HG02759 (cell line): ENCODE data around the gene LIM2.

ENCODE experiments used
- ATAC-seq: cut with Tn5 transposase; IDR thresholded peaks from one replicate; pipeline ENCODE4 v1.9.1; 2021; ENCODE audit warnings: mild to moderate bottlenecking, moderate library complexity; ENCODE audit not compliant: unreplicated experiment

LIM2 gene

DNA sequence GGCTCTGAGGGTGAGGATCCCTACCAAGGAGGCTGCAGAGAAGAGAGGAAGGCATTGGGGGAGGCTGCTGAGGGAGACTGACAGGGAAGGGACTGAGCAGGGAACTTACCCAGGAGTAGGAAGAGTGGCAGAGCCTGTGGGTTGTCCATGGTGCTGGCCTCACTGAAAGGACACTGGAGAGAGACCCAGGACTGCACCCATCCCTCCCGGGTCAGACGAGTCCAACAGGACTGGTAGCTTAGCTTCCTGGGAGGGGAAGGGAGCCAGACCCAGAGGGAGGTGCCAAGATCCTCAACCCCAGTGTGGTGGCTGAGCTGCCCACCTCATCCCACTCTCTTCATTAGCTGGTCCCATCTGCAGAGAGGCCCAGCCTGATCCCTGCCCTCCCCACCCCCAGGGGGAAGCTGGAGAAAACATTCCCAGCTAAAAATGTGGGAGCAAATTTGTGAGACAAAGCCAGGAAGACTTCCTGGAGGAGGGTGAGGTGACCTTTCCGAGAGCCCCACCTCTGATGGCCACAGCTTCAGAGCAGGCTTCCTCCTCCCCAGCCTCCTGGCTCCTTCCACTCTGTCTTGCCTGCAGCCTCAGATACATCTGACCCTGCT, 45.7 kb downstream of the LIM2 start, which contains the start of gene VSIG10L:
Gene VSIG10L (minus strand): TSS at position 164 of the 605 bp plus-strand sequence. CDS start 15 bp downstream, at position 149.
- no peak for ATAC-seq

DNA sequence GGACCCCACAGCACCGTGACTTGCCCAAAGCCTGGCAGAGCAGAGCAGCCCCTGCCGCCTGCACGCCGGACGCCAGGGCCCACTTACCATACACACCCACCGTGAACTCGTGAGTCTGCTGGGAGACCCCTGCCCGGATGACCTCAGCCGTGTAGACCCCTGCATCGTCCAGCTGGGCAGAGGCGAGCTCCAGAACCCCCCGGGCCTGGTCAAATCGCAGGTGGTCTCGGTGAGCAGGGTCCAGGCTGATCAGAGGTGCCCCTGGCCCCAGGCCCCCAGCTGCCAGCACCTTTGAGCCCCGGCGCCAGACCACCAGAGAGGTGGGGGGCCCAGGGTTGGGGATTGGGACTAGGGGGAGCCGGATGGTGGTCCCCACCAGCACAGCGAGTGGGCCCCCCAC, 46.7 kb downstream of the LIM2 start:
- ATAC-seq, result no peak

DNA sequence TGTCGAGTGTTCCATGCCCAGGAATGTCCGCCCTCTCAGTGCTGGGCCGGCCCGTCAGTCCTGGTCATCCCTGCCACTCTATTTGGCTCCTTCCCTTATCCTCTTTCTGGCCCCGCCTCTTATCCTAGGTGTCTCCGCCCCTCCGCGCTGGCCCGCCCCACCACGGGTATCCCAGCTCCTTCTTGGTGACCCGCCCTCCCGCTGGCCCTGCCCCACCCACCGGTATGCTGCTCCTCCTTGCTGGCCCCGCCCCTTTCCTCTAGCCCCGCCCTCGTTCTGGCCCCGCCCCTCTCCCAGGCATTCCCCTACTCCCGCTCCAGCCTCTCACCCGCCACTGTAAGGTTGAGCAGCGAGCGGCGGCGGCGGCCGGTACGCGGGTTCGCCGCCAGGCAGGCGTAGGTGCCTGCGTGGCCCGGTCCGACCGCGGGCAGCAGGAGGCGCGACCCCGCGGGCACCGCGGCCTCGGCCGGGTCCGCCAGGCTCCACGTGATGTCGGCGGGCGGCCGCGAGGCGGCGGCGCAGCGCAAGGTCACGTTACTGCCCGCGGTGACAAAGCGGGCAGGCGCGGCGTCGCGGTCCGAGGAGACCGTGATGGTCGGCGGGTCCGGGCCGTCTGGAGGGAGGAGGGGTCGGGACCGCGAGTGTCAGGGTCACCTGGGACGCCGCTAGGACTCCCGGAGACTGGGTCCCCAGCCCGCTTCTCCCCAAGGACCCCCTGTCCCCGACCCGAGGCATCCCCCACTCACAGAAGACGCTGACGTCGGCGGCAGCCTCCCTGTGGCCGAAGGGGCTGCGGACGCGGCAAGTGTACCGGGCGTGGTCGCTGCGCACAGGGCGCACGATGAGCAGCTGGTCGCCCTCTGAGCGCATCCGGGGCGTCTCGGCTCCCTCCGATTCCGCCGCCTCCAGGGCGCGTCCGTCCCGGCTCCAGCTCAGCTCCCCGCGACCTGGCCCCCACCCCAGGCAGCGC, 47.8 kb downstream of the LIM2 start:
- peak; percentile 63 for ATAC-seq

DNA sequence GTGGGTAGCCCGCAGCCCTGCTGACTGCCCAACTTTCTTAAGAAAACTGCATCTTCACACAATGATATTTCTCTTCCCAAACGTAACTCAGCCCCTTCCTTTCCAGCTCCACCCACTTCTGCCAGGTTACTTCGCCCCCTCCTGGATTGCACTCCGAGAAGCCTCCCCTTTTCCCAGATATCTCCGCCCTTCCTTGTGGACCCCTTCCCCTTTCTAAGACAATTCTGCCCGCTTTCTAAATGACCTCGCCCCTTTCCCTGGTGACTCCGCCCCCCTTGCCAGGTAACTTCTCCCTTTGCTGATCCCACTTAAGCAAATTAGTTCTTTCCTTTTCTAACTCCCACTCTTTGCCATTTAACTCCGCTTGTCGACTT, 48.5 kb downstream of the LIM2 start:
- no peak for ATAC-seq

DNA sequence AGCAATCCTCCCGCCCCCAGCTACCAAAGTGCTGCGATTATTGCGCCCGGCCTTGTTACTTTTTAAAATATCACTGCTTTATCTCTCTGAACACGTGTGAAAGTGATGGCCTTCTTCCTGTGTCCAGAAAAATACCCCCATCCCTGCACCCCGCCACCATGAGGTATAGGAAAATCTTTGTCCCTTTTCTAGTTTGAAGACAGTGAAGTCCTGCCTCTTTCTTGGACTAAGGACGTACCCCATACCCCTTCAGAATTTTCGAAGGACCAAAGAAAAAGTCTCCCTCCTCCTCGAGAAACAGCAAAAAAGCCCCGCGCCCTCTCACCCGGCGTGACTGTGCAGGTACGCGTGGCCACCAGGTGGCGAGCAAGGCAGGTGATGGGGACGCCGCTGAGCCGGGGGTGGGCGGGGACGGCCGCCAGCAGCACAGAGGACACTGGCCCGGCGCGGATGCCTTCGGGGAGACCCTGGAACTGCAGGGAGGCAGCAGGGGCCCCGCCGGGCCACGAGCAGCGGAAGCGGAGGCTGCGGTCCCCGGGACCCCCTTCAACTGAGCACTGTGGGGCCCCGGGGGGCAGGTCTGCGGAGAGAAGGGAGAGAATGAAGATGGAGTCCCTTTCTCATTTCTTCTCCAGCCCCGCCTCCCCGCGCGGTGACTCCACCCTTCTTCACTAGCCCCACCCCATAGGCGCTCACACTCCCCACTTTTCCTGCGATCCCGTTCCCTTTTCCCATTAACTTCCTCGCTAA, 49.0 kb downstream of the LIM2 start:
- ATAC-seq, result peak; percentile 63

DNA sequence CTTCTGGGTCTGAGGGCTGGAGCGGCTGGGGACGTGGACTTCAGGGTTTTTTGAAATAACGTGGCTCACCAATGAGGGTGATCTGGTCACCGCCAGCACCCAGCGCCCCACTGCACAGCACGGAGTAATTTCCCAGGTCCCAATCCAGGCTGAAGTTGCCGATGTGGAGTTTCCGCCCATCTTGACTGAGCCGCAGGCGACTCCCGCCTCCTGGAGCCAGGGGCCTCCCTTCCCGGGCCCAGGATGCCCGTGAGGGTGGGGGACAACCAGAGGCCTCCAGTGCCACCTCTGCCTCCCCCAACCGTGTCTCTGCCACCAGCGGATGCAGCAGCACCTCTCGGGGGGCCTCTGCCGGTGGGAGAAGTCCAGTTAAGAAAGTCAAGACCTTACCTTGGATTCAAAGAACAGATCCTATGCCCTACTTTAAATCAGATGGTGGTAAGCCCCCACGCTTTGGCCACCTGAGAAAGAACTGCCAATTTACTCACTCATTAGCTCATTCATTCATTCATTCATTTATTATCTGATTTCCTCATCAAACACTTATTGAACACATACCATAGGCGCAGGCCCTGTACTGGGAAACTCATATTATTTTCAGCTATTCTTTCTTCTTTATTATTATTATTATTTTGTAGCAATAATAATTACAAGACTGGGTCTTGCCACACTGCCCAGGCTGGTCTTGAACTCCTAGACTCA, 49.8 kb downstream of the LIM2 start:
- no peak for ATAC-seq

DNA sequence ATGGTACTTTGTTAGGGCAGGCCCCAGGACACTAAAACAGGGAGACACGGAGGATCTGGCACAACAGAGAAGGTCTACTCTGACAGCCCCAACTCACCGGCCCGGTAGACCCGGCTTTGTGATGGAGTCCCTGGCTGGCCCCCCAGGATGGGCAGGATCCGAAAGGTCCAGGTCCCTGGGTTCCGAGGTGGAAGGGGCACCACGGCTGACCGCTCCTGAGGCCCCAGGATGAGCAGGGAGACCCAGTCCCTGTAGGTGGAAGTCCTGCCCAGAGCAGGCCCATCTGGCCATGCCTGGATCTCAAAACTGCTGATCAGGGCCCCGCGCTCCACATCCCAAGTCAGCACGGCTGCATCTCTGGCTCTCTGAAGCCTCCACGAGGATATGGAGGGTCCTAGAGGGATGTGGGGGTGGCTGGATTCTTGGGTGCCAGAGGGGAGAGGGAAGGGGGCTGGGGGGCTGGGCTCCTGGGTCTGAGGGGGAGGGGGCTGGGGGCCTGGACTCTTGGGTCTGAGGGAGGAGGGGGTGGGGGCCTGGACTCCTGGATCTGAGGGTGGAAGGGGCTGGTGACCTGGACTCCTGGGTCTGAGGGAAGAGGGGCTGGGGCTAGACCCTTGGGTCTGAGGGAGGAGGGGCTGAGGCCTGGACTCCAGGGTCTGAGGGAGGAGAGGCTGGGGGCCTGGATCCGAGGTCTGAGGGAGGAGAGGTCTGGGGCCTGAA, 50.5 kb downstream of the LIM2 start:
- no peak for ATAC-seq

DNA sequence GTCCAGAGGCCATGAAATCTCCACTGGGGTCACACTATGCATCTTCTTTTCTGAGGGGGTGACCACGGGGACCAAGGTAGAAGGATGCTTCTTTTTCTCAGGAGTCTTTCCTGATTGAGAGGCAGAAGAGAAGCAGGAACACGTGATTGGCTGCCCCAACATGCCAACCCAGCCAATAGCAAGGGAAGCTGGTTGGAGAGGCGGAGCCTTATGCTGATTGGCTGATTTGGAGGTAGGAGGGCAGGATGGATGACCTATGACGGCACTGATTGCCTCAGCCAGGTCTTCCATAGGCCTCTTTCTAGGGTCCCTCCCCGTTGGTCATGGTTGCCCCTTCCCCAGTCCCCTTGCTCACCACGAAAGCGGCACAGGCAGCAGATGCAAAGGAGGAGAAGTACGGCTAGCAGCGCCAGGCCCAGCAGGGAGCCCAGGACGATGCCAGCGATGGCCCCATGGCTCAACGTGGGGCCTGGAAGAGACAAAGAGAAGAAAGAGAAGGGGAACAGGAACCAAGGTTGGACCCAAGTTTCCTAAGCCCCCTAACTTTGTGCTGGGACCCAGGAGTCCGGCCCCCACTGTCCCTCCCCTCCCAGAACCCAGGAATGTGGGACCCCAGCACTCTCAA, 53.8 kb downstream of the LIM2 start:
- no peak for ATAC-seq

DNA sequence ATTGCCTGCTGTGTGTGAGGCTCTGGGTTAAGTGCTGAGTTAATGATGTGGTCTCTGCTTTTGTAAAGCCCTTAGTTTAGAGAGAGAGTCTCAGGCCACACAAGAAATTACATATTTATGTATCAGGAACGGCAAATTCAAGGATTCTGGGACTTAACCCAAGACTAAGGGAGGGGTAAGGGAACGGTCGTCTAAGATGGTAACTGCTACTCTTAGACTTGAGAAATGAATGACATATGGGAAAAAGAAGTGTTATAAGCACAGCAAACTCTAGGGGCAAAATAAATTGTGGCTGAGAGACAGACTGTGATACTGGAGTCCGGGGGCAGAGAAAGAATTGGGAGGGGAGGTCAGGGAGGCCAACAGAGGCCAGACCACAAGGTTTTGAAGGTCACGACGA, 56.1 kb downstream of the LIM2 start:
- ATAC-seq, result no peak

DNA sequence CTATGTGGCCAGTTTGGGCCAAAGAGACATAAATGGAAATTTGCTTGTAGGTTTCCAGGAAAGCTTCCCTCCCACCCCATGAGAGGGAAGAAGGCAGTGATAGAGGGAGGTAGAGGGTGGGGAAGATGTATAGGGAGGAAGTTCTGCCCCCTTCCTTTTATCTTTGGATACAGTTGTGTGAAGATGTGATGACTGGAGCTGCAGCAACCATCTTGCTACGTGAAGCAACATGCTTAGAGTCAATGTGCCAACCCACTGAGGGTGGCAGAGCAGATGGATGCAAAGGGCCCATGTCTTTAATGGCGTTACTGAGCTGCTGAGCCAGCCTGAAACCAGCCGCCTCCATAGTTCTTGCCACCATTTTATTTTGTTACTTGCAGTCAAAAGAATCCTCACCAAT, 56.6 kb downstream of the LIM2 start:
- no peak for ATAC-seq

DNA sequence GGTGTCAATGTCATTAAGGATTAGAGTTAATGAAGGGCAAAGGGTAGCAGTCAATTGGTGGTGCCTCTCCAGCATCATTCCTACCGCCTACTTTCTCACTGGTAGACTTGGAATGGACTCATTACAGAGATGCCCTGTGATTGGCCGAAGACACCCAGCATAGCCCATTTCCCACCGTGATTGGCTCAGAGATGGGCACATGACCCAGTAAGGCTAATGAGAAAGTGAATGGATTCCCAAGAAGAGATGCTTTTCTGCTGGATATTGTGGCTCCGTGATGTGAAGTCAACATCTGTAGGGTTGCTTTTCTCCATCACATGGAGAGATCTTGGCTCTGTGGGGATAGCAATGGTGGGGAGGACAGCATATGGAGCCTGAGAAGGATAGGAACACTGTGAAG, 57.4 kb downstream of the LIM2 start:
- no peak for ATAC-seq
